Measurements from ENCODE around the gene VENTX.

The VENTX gene

GRCh38 chr10:133224756-133225372 is 12.8 kb upstream of the VENTX start:
- no peaks in the 10 kb centered on the region for H3K9me3 ChIP-seq (ENCODE audit: control insufficient read depth, insufficient read depth, low read length)
- no peaks in the 10 kb centered on the region for H3K9me2 ChIP-seq (replicated peaks; ENCODE audit: control insufficient read depth, low read length)
- no peaks in the 10 kb centered on the region for H3K36me3 ChIP-seq (ENCODE audit: control insufficient read depth, low read length)
- H3K27ac ChIP-seq (ENCODE audit: low read depth, low read length) = no peak overlapping the region
- H3K27me3 ChIP-seq (ENCODE audit: control insufficient read depth, low read length) = no peaks in the 10 kb centered on the region
- H3K4me3 ChIP-seq (ENCODE audit: low read length) = no peak overlapping the region
- no peaks in the 10 kb centered on the region for H3K79me2 ChIP-seq (ENCODE audit: control insufficient read depth, low read length)
- TF ChIP-seq EZH2phosphoT487 (IDR thresholded peaks at IDR 0.05; ENCODE audit: borderline replicate concordance, low read length) (no peak), CTCF (IDR thresholded peaks at IDR 0.05; ENCODE audit: low read depth, low read length, poor library complexity, severe bottlenecking) (no peak)
- H4K20me1 ChIP-seq (ENCODE audit: control insufficient read depth, insufficient read depth, low read depth, low read length) = no peaks in the 10 kb centered on the region
- H3K4me2 ChIP-seq (ENCODE audit: low read length) = no peak overlapping the region
- no peaks in the 10 kb centered on the region for H3F3A ChIP-seq (ENCODE audit: control insufficient read depth, insufficient read depth)
- no peaks in the 10 kb centered on the region for H3K4me1 ChIP-seq (ENCODE audit: control insufficient read depth, low read length)

GRCh38 chr10:133225707-133226191 is 11.9 kb upstream of the VENTX start:
- no peak for TF ChIP-seq EZH2phosphoT487 (IDR thresholded peaks at IDR 0.05; ENCODE audit: borderline replicate concordance, low read length)
- TF ChIP-seq CTCF (IDR thresholded peaks at IDR 0.05; ENCODE audit: low read depth, low read length, poor library complexity, severe bottlenecking) = no peak
- Histone ChIP-seq H3K4me1 (ENCODE audit: control insufficient read depth, low read length) (no peaks in the 10 kb centered on the region), H3K27ac (ENCODE audit: low read depth, low read length) (no peak overlapping the region), H4K20me1 (ENCODE audit: control insufficient read depth, insufficient read depth, low read depth, low read length) (no peaks in the 10 kb centered on the region), H3K9me2 (replicated peaks; ENCODE audit: control insufficient read depth, low read length) (no peaks in the 10 kb centered on the region), H3K9me3 (ENCODE audit: control insufficient read depth, insufficient read depth, low read length) (no peaks in the 10 kb centered on the region), H3K27me3 (ENCODE audit: control insufficient read depth, low read length) (no peaks in the 10 kb centered on the region), H3K36me3 (ENCODE audit: control insufficient read depth, low read length) (no peaks in the 10 kb centered on the region), H3K4me3 (ENCODE audit: low read length) (no peak overlapping the region), H3K4me2 (ENCODE audit: low read length) (no peak overlapping the region), H3F3A (ENCODE audit: control insufficient read depth, insufficient read depth) (no peaks in the 10 kb centered on the region), H3K79me2 (ENCODE audit: control insufficient read depth, low read length) (no peaks in the 10 kb centered on the region)

GRCh38 chr10:133226251-133226808 is 11.3 kb upstream of the VENTX start:
- Histone ChIP-seq H3K36me3 (ENCODE audit: control insufficient read depth, low read length) (no peaks in the 10 kb centered on the region), H3K4me3 (ENCODE audit: low read length) (no peak overlapping the region), H3K9me3 (ENCODE audit: control insufficient read depth, insufficient read depth, low read length) (no peaks in the 10 kb centered on the region), H3K27me3 (ENCODE audit: control insufficient read depth, low read length) (no peaks in the 10 kb centered on the region), H3K79me2 (ENCODE audit: control insufficient read depth, low read length) (no peaks in the 10 kb centered on the region), H3K27ac (ENCODE audit: low read depth, low read length) (no peak overlapping the region), H4K20me1 (ENCODE audit: control insufficient read depth, insufficient read depth, low read depth, low read length) (no peaks in the 10 kb centered on the region), H3K4me1 (ENCODE audit: control insufficient read depth, low read length) (no peaks in the 10 kb centered on the region), H3K9me2 (replicated peaks; ENCODE audit: control insufficient read depth, low read length) (no peaks in the 10 kb centered on the region), H3K4me2 (ENCODE audit: low read length) (no peak overlapping the region), H3F3A (ENCODE audit: control insufficient read depth, insufficient read depth) (no peaks in the 10 kb centered on the region)
- TF ChIP-seq EZH2phosphoT487 (IDR thresholded peaks at IDR 0.05; ENCODE audit: borderline replicate concordance, low read length) (no peak), CTCF (IDR thresholded peaks at IDR 0.05; ENCODE audit: low read depth, low read length, poor library complexity, severe bottlenecking) (no peak)

All from DOHH2 (cell line).